ENCODE data around the gene BCAP31. TPM values are rescaled to one million over a fixed set of nuclear protein-coding genes. Genes with fewer than 3 reads are reported as not detected.

BCAP31 gene
- total and polyA plus RNA-seq, 10 donors: 77.3 to 173 (median 134) TPM

- intact Hi-C loops (cut with DNase I; ENCODE audit: low total_unique reads): no loop called here
- Histone ChIP-seq H3K36me3 (peaks cover 0 to 24% (median 0%) of the 10 kb centered on the region in 6 donors), H3K9me3 (peaks cover 0 to 14% (median 4%) of the 10 kb centered on the region in 8 donors), H3K4me1 (peaks cover 23 to 54% (median 37%) of the 10 kb centered on the region in 6 donors), H3K27ac (peak overlapping the region in 1 of 8 donors; percentile 94), H3K27me3 (replicated peaks in 1 of 7) (no peaks in the 10 kb centered on the region), H3K4me3 (no peak overlapping the region)
- TF ChIP-seq POLR2A (IDR thresholded peaks at IDR 0.05): no peak
- TF ChIP-seq CTCF (IDR thresholded peaks at IDR 0.05 in 8 of 11, conservative IDR thresholded peaks at IDR 0.05 in 3 of 11): no peak
- TF ChIP-seq POLR2AphosphoS5 (IDR thresholded peaks at IDR 0.05): no peak
- 93 to 97% (median 95%) methylated on average over 7 to 23 of the region's 23 CpGs for WGBS, 5 donors
- DNase-seq: peak; percentile 71
Observed at GRCh38 chrX:153728951-153729631, 4.9 kb upstream of the BCAP31 start.

- H3K36me3 ChIP-seq: peaks cover 0 to 18% (median 0%) of the 10 kb centered on the region in 6 donors
- intact Hi-C loops (cut with DNase I; ENCODE audit: low total_unique reads): no loop called here
- H3K27me3 ChIP-seq (replicated peaks in 1 of 7): no peaks in the 10 kb centered on the region
- TF ChIP-seq POLR2AphosphoS5 (IDR thresholded peaks at IDR 0.05) (no peak), POLR2A (IDR thresholded peaks at IDR 0.05) (no peak), CTCF (IDR thresholded peaks at IDR 0.05 in 8 of 11, conservative IDR thresholded peaks at IDR 0.05 in 3 of 11) (no peak)
- H3K27ac ChIP-seq: peak overlapping the region in 6 of 8 donors; percentile 66 to 95 (median 94)
- H3K9me3 ChIP-seq: peaks cover 0 to 14% (median 4%) of the 10 kb centered on the region in 8 donors
- DNase-seq: peak; percentile 75
- peaks cover 23 to 56% (median 40%) of the 10 kb centered on the region in 6 donors for H3K4me1 ChIP-seq
- 75 to 97% (median 88%) methylated on average over 6 of the region's 6 CpGs for WGBS, 5 donors
- H3K4me3 ChIP-seq: no peak overlapping the region
Observed at GRCh38 chrX:153728095-153728494, 3.9 kb upstream of the BCAP31 start.

GRCh38 chrX:153727123-153727931 is 3.1 kb upstream of the BCAP31 start:
- TF ChIP-seq POLR2AphosphoS5 (IDR thresholded peaks at IDR 0.05): peak in 2 of 3 donors; percentile 8 to 32
- no peak for TF ChIP-seq POLR2A (IDR thresholded peaks at IDR 0.05)
- Histone ChIP-seq H3K4me3 (peak overlapping the region in 4 of 8 donors; percentile 28 to 88 (median 72)), H3K4me1 (peaks cover 23 to 64% (median 47%) of the 10 kb centered on the region in 6 donors), H3K36me3 (peaks cover 0 to 18% (median 0%) of the 10 kb centered on the region in 6 donors), H3K27me3 (replicated peaks in 1 of 7) (no peaks in the 10 kb centered on the region), H3K9me3 (peaks cover 0 to 10% (median 4%) of the 10 kb centered on the region in 8 donors), H3K27ac (peak overlapping the region; percentile 66 to 95 (median 93))
- peak; percentile 80 for DNase-seq
- intact Hi-C loops (cut with DNase I; ENCODE audit: low total_unique reads): no loop called here
- WGBS, 5 donors: 24 to 65% (median 34%) methylated on average over 4 to 23 of the region's 23 CpGs

GRCh38 chrX:153726286-153727122 is 2.3 kb upstream of the BCAP31 start:
- TF ChIP-seq CTCF (IDR thresholded peaks at IDR 0.05 in 8 of 11, conservative IDR thresholded peaks at IDR 0.05 in 3 of 11) (no peak), POLR2AphosphoS5 (IDR thresholded peaks at IDR 0.05) (peak; percentile 54 to 72 (median 64))
- peaks cover 0 to 26% (median 0%) of the 10 kb centered on the region in 6 donors for H3K36me3 ChIP-seq
- DNase-seq: peak; percentile 92
- H3K4me3 ChIP-seq: peak overlapping the region in 5 of 8 donors; percentile 28 to 88 (median 72)
- no peaks in the 10 kb centered on the region for H3K27me3 ChIP-seq (replicated peaks in 1 of 7)
- intact Hi-C loops (cut with DNase I; ENCODE audit: low total_unique reads): no loop called here
- peak overlapping the region; percentile 66 to 95 (median 93) for H3K27ac ChIP-seq
- H3K9me3 ChIP-seq: peaks cover 0 to 3% (median 0%) of the 10 kb centered on the region in 8 donors
- WGBS, 5 donors: 6 to 42% (median 26%) methylated on average over 16 to 35 of the region's 35 CpGs; no CpG with 5 or more reads in 1 of the 5 donors
- H3K4me1 ChIP-seq: peaks cover 23 to 72% (median 55%) of the 10 kb centered on the region in 6 donors
